ENCODE results near the gene DEGS2. TPM values are rescaled to one million over a fixed set of nuclear protein-coding genes. Genes with fewer than 3 reads are reported as not detected.

The DEGS2 gene
- total RNA-seq, 1 experiment from 2014 or later: 0.11 TPM

DNA sequence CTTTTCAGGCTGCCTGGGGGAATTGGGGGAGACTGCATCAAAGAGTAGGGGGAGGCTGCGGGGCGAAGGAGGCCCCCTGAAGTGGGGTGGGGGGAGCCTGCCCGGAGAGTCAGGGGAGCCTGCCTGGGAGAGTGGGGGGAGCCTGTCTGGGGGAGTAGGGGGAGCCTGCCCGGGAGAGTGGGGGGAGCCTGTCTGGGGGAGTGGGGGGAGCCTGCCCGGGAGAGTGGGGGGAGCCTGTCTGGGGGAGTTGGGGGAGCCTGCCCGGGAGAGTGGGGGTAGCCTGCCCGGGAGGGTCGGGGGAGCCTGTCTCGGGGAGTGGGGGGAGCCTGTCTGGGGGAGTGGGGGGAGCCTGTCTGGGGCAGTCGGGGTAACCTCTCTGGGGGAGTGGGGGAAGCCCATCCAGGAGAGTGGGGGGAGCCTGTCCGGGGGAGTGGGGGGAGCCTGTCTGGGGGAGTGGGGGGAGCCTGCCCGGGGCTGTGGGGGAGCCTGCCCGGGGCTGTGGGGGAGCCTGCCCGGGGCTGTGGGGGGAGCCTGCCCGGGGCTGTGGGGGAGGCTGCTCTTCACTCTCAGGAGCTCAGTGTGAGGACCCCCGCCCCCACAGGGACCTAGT lies 6.5 kb upstream of the DEGS2 start:
- Histone ChIP-seq H3F3A (ENCODE audit: insufficient read depth, low read depth) (no peaks in the 10 kb centered on the region), H3K9me2 (ENCODE audit: insufficient read depth) (no peaks in the 10 kb centered on the region), H3K27me3 (ENCODE audit: insufficient read depth, low read depth) (no peaks in the 10 kb centered on the region), H3K9me3 (ENCODE audit: insufficient read depth, low read depth) (no peaks in the 10 kb centered on the region), H3K4me1 (replicated peaks; ENCODE audit: insufficient read depth) (no peaks in the 10 kb centered on the region), H2AFZ (no peak overlapping the region), H3K36me3 (ENCODE audit: low read depth) (no peaks in the 10 kb centered on the region), H3K79me2 (ENCODE audit: low read depth) (no peaks in the 10 kb centered on the region), H3K4me3 (no peak overlapping the region), H4K20me1 (ENCODE audit: insufficient read depth) (no peaks in the 10 kb centered on the region), H3K4me2 (no peak overlapping the region), H3K27ac (no peak overlapping the region)
- BruUV-seq (replicated peaks): no TSS peak
- POLR2A ChIA-PET (ENCODE audit: unreplicated experiment): no interaction called here
- no peak for DNase-seq
- intact Hi-C loops (cut with micrococcal nuclease; ENCODE audit: unreplicated experiment): no loop called here
- TF ChIP-seq, protein P1, sequence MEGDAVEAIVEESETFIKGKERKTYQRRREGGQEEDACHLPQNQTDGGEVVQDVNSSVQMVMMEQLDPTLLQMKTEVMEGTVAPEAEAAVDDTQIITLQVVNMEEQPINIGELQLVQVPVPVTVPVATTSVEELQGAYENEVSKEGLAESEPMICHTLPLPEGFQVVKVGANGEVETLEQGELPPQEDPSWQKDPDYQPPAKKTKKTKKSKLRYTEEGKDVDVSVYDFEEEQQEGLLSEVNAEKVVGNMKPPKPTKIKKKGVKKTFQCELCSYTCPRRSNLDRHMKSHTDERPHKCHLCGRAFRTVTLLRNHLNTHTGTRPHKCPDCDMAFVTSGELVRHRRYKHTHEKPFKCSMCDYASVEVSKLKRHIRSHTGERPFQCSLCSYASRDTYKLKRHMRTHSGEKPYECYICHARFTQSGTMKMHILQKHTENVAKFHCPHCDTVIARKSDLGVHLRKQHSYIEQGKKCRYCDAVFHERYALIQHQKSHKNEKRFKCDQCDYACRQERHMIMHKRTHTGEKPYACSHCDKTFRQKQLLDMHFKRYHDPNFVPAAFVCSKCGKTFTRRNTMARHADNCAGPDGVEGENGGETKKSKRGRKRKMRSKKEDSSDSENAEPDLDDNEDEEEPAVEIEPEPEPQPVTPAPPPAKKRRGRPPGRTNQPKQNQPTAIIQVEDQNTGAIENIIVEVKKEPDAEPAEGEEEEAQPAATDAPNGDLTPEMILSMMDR (conservative IDR thresholded peaks at IDR 0.05): no peak
- no peak for TF ChIP-seq EZH2 (IDR thresholded peaks at IDR 0.05; ENCODE audit: low read depth)
- CTCF ChIA-PET: no interaction called here

DNA sequence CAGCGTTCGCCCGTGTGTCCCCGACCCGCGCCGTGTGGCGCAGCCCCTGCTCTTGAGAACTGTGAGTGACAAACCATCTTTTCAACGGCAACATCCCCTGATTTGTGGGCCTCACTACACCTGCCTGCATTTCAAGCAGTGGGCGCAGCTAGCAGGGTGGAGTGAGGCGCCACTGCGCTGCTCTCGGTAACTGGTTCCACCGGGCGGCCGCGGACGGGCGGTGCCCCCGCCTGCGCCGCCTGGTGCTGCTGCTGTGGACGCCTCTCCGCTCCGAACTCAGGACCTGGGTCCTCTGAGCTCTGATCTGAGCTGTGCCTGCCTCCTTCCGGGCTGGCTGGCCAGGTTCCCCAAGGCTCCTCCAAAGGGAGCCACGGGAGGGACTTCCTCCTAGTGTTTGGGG lies 5.9 kb upstream of the DEGS2 start:
- Histone ChIP-seq H2AFZ (no peak overlapping the region), H3K4me1 (replicated peaks; ENCODE audit: insufficient read depth) (no peaks in the 10 kb centered on the region), H3K36me3 (ENCODE audit: low read depth) (no peaks in the 10 kb centered on the region), H3F3A (ENCODE audit: insufficient read depth, low read depth) (no peaks in the 10 kb centered on the region), H3K79me2 (ENCODE audit: low read depth) (no peaks in the 10 kb centered on the region), H3K27ac (no peak overlapping the region), H3K9me2 (ENCODE audit: insufficient read depth) (no peaks in the 10 kb centered on the region), H3K4me2 (no peak overlapping the region), H3K27me3 (ENCODE audit: insufficient read depth, low read depth) (no peaks in the 10 kb centered on the region), H4K20me1 (ENCODE audit: insufficient read depth) (no peaks in the 10 kb centered on the region), H3K4me3 (no peak overlapping the region), H3K9me3 (ENCODE audit: insufficient read depth, low read depth) (no peaks in the 10 kb centered on the region)
- DNase-seq: no peak
- intact Hi-C loops (cut with micrococcal nuclease; ENCODE audit: unreplicated experiment): no loop called here
- no TSS peak for BruUV-seq (replicated peaks)
- ChIA-PET POLR2A (ENCODE audit: unreplicated experiment) (no interaction called here), CTCF (no interaction called here)
- no peak for TF ChIP-seq EZH2 (IDR thresholded peaks at IDR 0.05; ENCODE audit: low read depth)

DNA sequence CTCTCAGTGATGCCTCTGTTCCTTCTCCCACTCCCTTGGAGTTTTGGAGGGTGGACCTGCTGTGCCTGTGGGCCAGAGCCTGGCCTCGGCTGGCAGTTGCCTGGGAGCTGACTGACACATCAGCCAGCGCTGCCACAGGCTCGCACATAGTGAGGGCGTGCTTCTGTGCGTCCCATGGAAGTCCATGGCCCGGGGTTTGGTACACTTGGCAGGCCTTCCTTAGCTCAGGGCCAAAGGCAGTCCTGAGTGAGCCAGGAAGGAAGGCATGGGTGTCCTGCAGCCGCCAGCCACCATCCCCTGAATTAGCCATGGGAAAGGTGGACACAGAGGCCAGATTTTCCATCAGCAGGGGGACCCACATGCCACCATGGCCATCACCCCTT lies 1.1 kb upstream of the DEGS2 start:
- Histone ChIP-seq H3K27me3 (ENCODE audit: insufficient read depth, low read depth) (no peaks in the 10 kb centered on the region), H2AFZ (no peak overlapping the region), H3K79me2 (ENCODE audit: low read depth) (no peaks in the 10 kb centered on the region), H3K9me2 (ENCODE audit: insufficient read depth) (no peaks in the 10 kb centered on the region), H3K36me3 (ENCODE audit: low read depth) (no peaks in the 10 kb centered on the region), H4K20me1 (ENCODE audit: insufficient read depth) (no peaks in the 10 kb centered on the region), H3K9me3 (ENCODE audit: insufficient read depth, low read depth) (no peaks in the 10 kb centered on the region), H3K4me1 (replicated peaks; ENCODE audit: insufficient read depth) (no peaks in the 10 kb centered on the region), H3F3A (ENCODE audit: insufficient read depth, low read depth) (no peaks in the 10 kb centered on the region), H3K4me2 (no peak overlapping the region), H3K27ac (no peak overlapping the region), H3K4me3 (no peak overlapping the region)
- POLR2A ChIA-PET (ENCODE audit: unreplicated experiment): no interaction called here
- CTCF ChIA-PET: no interaction called here
- intact Hi-C loops (cut with micrococcal nuclease; ENCODE audit: unreplicated experiment): no loop called here
- no TSS peak for BruUV-seq (replicated peaks)
- no peak for DNase-seq
- TF ChIP-seq, protein P1 (conservative IDR thresholded peaks at IDR 0.05): no peak

DNA sequence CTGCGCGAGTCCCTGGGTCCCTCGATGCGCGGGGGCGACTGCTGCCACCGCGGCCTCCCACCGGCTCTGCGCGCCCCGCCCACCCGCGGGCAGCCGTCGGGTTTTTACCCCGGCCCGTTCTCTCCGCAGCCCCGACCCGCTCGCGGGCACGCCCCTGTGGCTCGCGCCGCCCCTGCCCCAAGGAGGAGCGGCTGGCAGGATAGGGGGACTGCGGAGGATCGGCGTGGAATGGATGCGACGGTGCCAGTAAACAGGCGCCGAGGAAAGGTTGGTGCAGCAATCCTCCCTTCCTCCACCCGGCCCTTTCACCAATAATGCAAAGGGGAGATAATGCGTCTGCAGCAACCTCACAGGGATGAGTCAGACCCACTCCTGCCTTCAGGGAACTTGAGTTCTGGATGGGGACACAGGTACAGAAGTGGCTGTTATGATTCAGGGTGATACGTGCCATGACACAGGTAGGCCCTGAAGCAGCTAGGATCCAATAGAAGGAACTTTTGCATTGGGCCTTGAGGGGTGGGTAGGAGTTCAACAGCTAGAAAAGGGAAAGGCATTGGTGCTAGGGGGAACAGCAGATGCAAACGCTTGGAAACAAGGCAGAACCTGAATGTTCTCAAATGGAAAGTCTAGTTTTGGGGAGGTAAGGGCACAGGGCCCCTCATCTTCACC lies 554 bp upstream of the DEGS2 start:
- Histone ChIP-seq H4K20me1 (ENCODE audit: insufficient read depth) (no peaks in the 10 kb centered on the region), H3K9me3 (ENCODE audit: insufficient read depth, low read depth) (no peaks in the 10 kb centered on the region), H3K79me2 (ENCODE audit: low read depth) (no peaks in the 10 kb centered on the region), H3K36me3 (ENCODE audit: low read depth) (no peaks in the 10 kb centered on the region), H3K9me2 (ENCODE audit: insufficient read depth) (no peaks in the 10 kb centered on the region), H3K4me3 (no peak overlapping the region), H3K4me1 (replicated peaks; ENCODE audit: insufficient read depth) (no peaks in the 10 kb centered on the region), H3K27ac (no peak overlapping the region), H3K4me2 (no peak overlapping the region), H3K27me3 (ENCODE audit: insufficient read depth, low read depth) (no peaks in the 10 kb centered on the region), H2AFZ (no peak overlapping the region), H3F3A (ENCODE audit: insufficient read depth, low read depth) (no peaks in the 10 kb centered on the region)
- no peak for TF ChIP-seq EZH2 (IDR thresholded peaks at IDR 0.05; ENCODE audit: low read depth)
- TF ChIP-seq, protein P1 (conservative IDR thresholded peaks at IDR 0.05): no peak
- POLR2A ChIA-PET (ENCODE audit: unreplicated experiment): no interaction called here
- DNase-seq: no peak
- CTCF ChIA-PET: interaction anchor here (0.9 kb wide), 1 partner anchor 33 kb away, joined by 3 read pairs; no protein-coding TSS in a partner anchor
- no TSS peak for BruUV-seq (replicated peaks)
- intact Hi-C loops (cut with micrococcal nuclease; ENCODE audit: unreplicated experiment): no loop called here
